Prostate gland (tissue), 2 donors: ENCODE results near the gene CD300E. TPM values are rescaled to one million over a fixed set of nuclear protein-coding genes. Genes with fewer than 3 reads are reported as not detected.

Experiments used
- DNase-seq: peaks from one replicate; pipeline ENCODE4 v3.0.0-alpha.2; 2019; ENCODE audit warnings: low spot score
- H3K27ac ChIP-seq, 2 donors: fragments of 200-600 bp; sonication (generic); 2 replicates each; pipeline ENCODE4 v1.5.1; 2017 to 2019
- H3K27me3 ChIP-seq: fragments of 200-600 bp; sonication (generic); replicated peaks from 2 replicates; pipeline ENCODE4 v1.5.1; 2019; ENCODE audit not compliant: insufficient read depth
- H3K36me3 ChIP-seq, 2 donors: fragments of 200-600 bp; sonication (generic); 1 replicate in 1 of 2; 2 replicates in 1 of 2; pipeline versions ENCODE4 v1.5.1 to v1.8.1; 2017 to 2019
- H3K4me1 ChIP-seq: fragments of 200-600 bp; sonication (generic); replicated peaks from 2 replicates; pipeline ENCODE4 v1.5.1; 2019
- H3K4me3 ChIP-seq, 2 donors: fragments of 200-600 bp; sonication (generic); 2 replicates each; pipeline ENCODE4 v1.5.1; 2017 to 2019
- H3K9me3 ChIP-seq: fragments of 200-600 bp; sonication (generic); 2 replicates; pipeline ENCODE4 v1.5.1; 2017
- POLR2A ChIP-seq: fragments of 450-650 bp; IDR thresholded peaks from one replicate; pipeline ENCODE4 v1.6.1; 2016; ENCODE audit warnings: antibody characterized with exemption, mild to moderate bottlenecking
- POLR2AphosphoS5 ChIP-seq: sonication (generic); formaldehyde crosslinking; IDR thresholded peaks from one replicate; pipeline ENCODE4 v1.6.1; 2017; ENCODE audit warnings: antibody characterized with exemption
- WGBS: methylation state at CpG from one replicate; pipeline ENCODE4 v1.1.5; 2018; 5-methylcytosine and 5-hydroxymethylcytosine counted together
- intact Hi-C: fragments of 100-400 bp; cut with DNase I; formaldehyde crosslinking; loops from one replicate; pipeline ENCODE4 v1.14.2; 2022
- total RNA-seq, 2 donors: library from RNA; depleted of rRNA; stranded (reverse); fragments of >200 nt; gene quantifications; one replicate each; pipeline ENCODE4 v1.1.0, GENCODE V29; 2016
- TF ChIP-seq, protein P1 (sequence below), 4 experiments: fragments of 200-600 bp in 2 of 4; fragments of 450-650 bp in 2 of 4; sonication (generic) in 2 of 4; IDR thresholded peaks; 1 replicate in 3 of 4; 2 replicates in 1 of 4; pipeline ENCODE4 v1.5.1; 2016 to 2019; ENCODE audit warnings: antibody characterized with exemption in 4 of 4, mild to moderate bottlenecking in 2 of 4, moderate library complexity in 2 of 4

The CD300E gene
- total RNA-seq, 2 donors from 2014 or later: 0.45 TPM; not detected in 1

DNA sequence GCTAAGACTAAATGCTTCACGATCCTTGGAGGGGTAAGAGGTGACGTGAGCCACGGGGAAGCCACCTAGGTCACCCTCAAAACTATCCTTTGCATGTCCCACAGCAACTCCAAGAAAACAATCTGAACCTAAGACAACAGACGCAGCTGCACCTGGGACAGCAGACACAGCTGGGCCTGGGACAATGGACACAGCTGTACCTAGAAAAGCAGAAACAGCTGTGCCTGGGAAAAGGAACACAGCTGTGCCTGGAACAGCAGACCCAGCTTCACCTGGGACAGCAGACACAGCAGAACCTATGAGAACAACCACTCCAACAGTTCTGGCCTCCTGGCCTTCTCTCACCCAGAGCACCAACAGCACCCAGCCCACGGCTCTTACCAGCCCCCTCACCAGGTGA lies 19.8 kb downstream of the CD300E start:
- DNase-seq: no peak
- no peaks in the 10 kb centered on the region for H3K36me3 ChIP-seq
- H3K4me1 ChIP-seq: no peaks in the 10 kb centered on the region
- H3K9me3 ChIP-seq: no peaks in the 10 kb centered on the region
- no peak overlapping the region for H3K4me3 ChIP-seq
- intact Hi-C loops: no loop called here
- TF ChIP-seq, protein P1, sequence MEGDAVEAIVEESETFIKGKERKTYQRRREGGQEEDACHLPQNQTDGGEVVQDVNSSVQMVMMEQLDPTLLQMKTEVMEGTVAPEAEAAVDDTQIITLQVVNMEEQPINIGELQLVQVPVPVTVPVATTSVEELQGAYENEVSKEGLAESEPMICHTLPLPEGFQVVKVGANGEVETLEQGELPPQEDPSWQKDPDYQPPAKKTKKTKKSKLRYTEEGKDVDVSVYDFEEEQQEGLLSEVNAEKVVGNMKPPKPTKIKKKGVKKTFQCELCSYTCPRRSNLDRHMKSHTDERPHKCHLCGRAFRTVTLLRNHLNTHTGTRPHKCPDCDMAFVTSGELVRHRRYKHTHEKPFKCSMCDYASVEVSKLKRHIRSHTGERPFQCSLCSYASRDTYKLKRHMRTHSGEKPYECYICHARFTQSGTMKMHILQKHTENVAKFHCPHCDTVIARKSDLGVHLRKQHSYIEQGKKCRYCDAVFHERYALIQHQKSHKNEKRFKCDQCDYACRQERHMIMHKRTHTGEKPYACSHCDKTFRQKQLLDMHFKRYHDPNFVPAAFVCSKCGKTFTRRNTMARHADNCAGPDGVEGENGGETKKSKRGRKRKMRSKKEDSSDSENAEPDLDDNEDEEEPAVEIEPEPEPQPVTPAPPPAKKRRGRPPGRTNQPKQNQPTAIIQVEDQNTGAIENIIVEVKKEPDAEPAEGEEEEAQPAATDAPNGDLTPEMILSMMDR (IDR thresholded peaks at IDR 0.05): no peak
- no peak for TF ChIP-seq POLR2AphosphoS5
- TF ChIP-seq POLR2A: no peak
- H3K27me3 ChIP-seq: no peaks in the 10 kb centered on the region
- 77% methylated on average over 5 of the region's 5 CpGs for WGBS
- no peak overlapping the region for H3K27ac ChIP-seq

DNA sequence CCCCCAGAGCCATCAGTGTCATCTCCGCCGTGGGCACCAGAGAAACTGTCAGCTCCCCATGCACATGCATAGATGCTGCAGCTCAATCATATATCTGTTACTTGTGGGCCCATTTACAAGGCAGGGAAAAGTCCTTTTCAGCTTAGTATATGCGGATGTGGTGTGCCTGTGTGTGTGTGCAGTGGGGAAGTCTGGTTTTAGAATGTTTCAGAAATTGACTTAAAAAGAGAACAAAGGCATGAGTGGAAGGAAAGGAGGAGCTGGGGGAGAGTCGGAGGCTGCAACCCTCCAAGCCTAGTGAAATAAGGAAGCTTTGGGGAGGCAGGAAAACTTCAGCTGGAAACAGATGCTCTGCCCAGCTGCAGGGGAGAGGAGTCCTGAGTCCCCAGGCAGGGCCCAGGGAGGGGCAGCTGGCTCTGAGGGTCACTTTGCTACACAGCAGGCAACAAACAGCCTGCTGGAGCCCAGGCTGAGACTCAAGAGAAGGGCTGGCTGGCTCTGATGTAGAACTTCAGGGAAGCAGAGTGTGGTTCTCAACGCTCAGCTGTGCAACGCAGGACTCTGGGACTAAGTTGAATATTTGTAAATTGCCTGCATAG lies 20.4 kb downstream of the CD300E start:
- intact Hi-C loops: no loop called here

DNA sequence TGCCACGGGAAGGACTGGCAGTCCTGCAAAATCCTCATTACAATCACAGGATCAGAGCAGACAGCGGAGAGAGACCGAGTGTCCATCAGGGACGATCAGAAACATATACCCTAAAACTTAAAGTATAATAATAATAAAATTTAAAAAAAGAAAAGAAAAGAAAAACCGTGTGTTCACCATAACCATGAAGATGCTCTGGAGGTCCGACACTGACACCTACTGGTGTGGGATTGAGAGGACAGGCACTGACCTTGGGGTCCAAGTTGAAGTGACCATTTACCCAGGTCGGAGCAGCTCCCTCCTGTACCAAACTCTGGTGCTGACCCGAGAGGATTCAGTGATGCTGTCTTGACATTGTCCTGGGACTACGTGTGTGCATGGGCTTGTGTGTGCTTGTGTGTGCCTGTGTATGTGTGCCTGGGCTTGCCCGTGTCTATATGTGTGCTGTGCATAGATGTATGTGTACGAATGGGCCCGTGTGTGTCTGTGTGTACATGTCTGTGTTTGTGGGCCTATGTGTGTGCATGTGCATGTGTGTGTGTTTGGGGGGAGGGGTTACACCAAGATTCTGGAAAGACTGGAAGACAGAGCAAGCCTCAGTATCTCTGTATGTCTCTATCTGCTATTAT lies 21.5 kb downstream of the CD300E start:
- DNase-seq: no peak
- 50% methylated on average over 12 of the region's 12 CpGs for WGBS
- H3K27me3 ChIP-seq: no peaks in the 10 kb centered on the region
- intact Hi-C loops: no loop called here
- TF ChIP-seq, protein P1 (IDR thresholded peaks at IDR 0.05): peak in 2 of 4 experiments; percentile 31 to 44
- TF ChIP-seq POLR2A: no peak
- TF ChIP-seq POLR2AphosphoS5: no peak
- H3K9me3 ChIP-seq: no peaks in the 10 kb centered on the region
- H3K36me3 ChIP-seq: no peaks in the 10 kb centered on the region
- H3K27ac ChIP-seq: no peak overlapping the region
- H3K4me1 ChIP-seq: no peaks in the 10 kb centered on the region
- no peak overlapping the region for H3K4me3 ChIP-seq

More for the DNA sequence above, 20.4 kb downstream of the CD300E start:
- no peaks in the 10 kb centered on the region for H3K9me3 ChIP-seq
- TF ChIP-seq POLR2A: no peak
- TF ChIP-seq POLR2AphosphoS5: no peak
- TF ChIP-seq, protein P1 (IDR thresholded peaks at IDR 0.05): no peak
- no peak for DNase-seq
- H3K36me3 ChIP-seq: no peaks in the 10 kb centered on the region
- 74% methylated on average over 6 of the region's 6 CpGs for WGBS
- H3K4me1 ChIP-seq: no peaks in the 10 kb centered on the region
- H3K4me3 ChIP-seq: no peak overlapping the region
- no peaks in the 10 kb centered on the region for H3K27me3 ChIP-seq
- H3K27ac ChIP-seq: no peak overlapping the region

DNA sequence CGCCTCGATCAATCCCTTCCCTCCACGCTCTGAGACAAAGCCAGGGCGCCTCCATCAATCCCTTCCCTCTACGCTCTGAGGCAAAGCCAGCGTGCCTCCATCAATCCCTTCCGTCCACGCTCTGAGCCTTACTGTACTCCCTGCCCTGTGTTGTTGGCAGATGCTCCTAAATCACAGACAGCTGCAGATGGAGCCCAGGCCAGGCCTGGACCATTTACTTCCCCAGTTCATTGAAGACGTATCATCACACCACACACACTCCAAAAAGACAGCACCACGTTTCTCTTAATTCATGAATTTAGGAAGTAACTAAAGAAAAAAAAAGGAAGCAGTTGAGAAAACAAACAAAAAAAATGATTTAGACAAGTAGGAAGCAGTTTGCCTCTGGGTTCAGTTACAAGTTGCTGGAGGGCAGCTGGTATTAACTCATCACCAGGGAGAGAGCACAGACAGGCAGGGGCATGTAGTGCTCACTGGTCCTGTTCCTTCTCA lies 24.0 kb downstream of the CD300E start:
- H3K9me3 ChIP-seq: no peaks in the 10 kb centered on the region
- no peaks in the 10 kb centered on the region for H3K27me3 ChIP-seq
- TF ChIP-seq POLR2A: no peak
- no peak for TF ChIP-seq POLR2AphosphoS5
- TF ChIP-seq, protein P1 (IDR thresholded peaks at IDR 0.05): no peak
- no peak overlapping the region for H3K4me3 ChIP-seq
- intact Hi-C loops: no loop called here
- H3K27ac ChIP-seq: no peak overlapping the region
- H3K4me1 ChIP-seq: no peaks in the 10 kb centered on the region
- DNase-seq: no peak
- WGBS: 44% methylated on average over 10 of the region's 10 CpGs
- H3K36me3 ChIP-seq: no peaks in the 10 kb centered on the region

DNA sequence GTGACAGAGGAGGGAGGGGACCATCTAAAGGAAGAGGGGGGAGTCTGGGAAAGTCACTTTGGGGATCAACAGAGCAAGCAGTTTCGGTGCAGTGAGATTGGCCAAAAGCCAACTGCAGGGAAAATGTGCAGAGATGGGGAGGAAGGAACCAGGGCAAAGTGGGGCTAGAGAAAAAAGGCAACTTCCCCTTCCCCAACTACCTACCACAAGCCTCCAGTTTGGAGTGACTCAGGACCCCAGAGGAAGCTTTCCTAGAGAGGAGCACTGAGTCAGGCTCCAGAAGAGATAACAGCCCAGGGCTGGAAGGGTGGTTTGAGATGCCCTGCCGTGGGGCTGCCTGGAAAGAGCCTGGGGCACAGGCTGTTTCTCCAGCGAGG lies 24.5 kb downstream of the CD300E start:
- DNase-seq: no peak
- intact Hi-C loops: no loop called here
- Histone ChIP-seq H3K4me3 (no peak overlapping the region), H3K36me3 (no peaks in the 10 kb centered on the region), H3K27me3 (no peaks in the 10 kb centered on the region), H3K4me1 (no peaks in the 10 kb centered on the region), H3K9me3 (no peaks in the 10 kb centered on the region), H3K27ac (no peak overlapping the region)
- TF ChIP-seq POLR2A (no peak), POLR2AphosphoS5 (no peak)
- TF ChIP-seq, protein P1 (IDR thresholded peaks at IDR 0.05): no peak
- 21% methylated on average over 3 of the region's 3 CpGs for WGBS
